Measurements from ENCODE around the gene ZNF615.
"Not testable (repeated sequence)": the region's sequence is repeated elsewhere in the genome, so short reads cannot be mapped to it uniquely, and the experiment has no call there.

The ZNF615 gene

GRCh38 chr19:51980116-51980736 lies 27.8 kb downstream of the ZNF615 start:
- DNase-seq (ENCODE audit: low read depth): no peak

DNA sequence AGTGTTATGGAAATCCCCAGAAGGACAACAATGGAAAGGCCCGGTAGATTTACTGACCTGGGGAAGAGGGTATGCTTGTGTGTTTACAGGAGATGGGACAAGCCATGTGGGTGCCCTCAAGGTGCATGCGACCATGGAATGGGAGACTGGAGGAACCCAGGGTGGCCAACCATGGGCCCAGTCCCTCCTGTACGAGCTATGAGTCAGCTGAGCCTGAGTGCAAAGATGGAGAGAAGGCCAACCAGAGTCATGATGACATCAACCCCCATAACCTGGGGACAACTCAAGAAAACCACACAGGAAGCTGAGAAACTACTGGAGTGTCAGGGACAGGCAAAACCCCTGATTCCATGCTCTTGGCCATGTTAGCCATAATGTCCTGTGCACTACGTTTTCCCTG lies 29.1 kb downstream of the ZNF615 start:
- no peak for DNase-seq (ENCODE audit: low read depth)

- DNase-seq (ENCODE audit: low read depth): no peak
Observed at GRCh38 chr19:51977346-51977745, 30.7 kb downstream of the ZNF615 start.

DNA sequence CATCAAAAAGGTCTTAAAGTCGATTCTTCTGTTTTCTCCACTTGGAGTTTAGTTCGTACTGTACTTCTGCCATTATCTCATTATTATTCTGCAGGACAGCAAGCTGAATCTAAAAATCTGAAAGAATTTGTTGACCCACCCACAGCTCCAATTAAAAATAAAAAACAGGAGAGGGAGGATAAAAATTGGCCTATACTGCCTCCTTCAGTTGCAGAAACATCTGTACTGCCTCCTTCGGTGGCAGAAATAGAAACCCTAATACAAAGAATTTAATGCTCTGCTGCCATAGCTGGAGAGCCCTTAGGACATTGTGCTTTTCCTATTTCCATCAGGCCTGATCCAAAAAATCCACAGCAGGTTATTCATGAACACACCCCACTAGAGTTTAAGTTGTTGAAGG lies 31.2 kb downstream of the ZNF615 start:
- DNase-seq (ENCODE audit: low read depth): no peak

- DNase-seq (ENCODE audit: low read depth): not testable (repeated sequence)
Observed at GRCh38 chr19:51975787-51976186, 32.2 kb downstream of the ZNF615 start.

- no peak for DNase-seq (ENCODE audit: low read depth)
Observed at GRCh38 chr19:51971624-51972023, 36.4 kb downstream of the ZNF615 start.

- no peak for DNase-seq (ENCODE audit: low read depth)
Observed at GRCh38 chr19:51970718-51971117, 37.3 kb downstream of the ZNF615 start.

GRCh38 chr19:51965583-51965982 lies 42.4 kb downstream of the ZNF615 start:
- no peak for DNase-seq (ENCODE audit: low read depth)

DNA sequence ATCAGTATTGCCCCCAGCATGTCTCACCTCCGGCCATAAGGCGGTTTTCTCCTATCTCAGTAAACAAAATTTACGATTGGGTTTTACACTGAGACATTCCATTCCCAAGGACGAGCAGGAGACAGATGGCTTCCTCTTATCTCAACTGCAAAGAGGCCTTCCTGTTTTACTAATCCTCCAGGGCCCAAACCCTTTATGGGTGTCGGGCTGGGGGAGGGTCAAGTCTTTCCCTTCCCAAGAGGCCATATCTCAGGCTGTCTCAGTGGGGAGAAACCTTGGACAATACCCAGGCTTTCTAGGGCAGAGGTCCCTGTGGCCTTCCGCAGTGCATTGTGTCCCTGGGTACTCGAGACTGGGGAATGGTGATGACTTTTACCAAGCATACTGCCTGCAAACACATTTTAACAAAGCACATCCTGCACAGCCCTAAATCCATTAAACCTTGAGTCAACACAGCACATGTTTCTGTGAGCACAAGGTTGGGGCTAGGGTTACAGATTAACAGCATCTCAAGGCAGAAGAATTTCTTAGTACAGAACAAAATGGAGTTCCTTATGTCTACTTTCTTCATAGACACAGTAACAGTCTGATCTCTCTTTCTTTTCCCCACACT lies 47.3 kb downstream of the ZNF615 start:
- not testable (repeated sequence) for DNase-seq (ENCODE audit: low read depth)

- no peak for DNase-seq (ENCODE audit: low read depth)
Observed at GRCh38 chr19:51959791-51960190, 48.2 kb downstream of the ZNF615 start.

GRCh38 chr19:51957846-51958245 lies 50.2 kb downstream of the ZNF615 start:
- DNase-seq (ENCODE audit: low read depth): not testable (repeated sequence)

- DNase-seq (ENCODE audit: low read depth): no peak
Observed at GRCh38 chr19:51948975-51949374, 59.0 kb downstream of the ZNF615 start.

DNA sequence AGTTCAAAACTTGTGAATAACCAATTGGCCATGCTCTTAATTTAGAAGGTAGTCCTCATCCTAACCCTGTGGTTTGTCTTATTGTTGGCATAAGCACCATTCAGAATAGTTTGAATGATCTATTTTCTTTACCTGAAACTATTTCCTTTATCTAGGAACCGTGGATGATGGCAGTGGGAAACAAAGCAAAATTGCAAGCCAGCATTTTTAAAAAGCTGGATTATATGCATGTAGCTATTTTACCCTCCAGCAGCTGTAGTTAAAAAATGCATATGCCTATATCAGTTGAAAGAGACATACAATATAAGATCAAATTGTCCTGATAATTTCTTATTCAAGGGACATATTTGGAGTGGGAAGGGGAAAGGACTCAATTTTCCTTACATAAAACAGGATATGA lies 61.4 kb downstream of the ZNF615 start:
- DNase-seq (ENCODE audit: low read depth): no peak

DNA sequence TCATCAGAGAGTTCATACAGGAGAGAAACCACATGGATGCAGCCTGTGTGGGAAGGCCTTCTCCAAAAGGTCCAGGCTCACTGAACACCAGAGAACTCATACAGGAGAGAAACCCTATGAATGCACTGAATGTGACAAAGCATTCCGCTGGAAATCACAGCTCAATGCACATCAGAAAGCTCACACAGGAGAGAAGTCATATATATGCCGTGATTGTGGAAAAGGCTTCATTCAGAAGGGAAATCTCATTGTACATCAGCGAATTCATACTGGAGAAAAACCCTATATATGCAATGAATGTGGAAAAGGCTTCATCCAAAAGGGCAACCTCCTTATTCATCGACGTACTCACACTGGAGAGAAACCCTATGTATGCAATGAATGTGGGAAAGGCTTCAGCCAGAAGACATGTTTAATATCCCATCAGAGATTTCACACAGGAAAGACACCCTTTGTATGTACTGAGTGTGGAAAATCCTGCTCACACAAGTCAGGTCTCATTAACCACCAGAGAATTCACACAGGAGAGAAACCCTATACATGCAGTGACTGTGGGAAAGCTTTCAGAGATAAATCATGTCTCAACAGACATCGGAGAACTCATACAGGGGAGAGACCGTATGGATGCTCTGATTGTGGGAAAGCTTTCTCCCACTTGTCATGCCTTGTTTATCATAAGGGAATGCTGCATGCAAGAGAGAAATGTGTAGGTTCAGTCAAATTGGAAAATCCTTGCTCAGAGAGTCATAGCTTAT lies 63.0 kb downstream of the ZNF615 start:
- DNase-seq (ENCODE audit: low read depth): no peak

All from activated T-helper 9 cell treated with anti-CD3 and anti-CD28 coated beads, Interleukin-2, amount 50 U/mL, for 16 hours (primary cell).